Measurements from ENCODE around the gene YOD1.

Gene YOD1

GRCh38 chr1:207020709-207021107 is 30.3 kb downstream of the YOD1 start:
- H3K4me3 ChIP-seq (replicated peaks; ENCODE audit: insufficient read depth, low read length): no peak overlapping the region
- DNase-seq (ENCODE audit: low read depth in 1 of 2, low spot score in 1 of 2): peak in 1 of 2 experiments; percentile 10
- TF ChIP-seq CTCF (IDR thresholded peaks at IDR 0.05; ENCODE audit: insufficient read depth, low read length) (no peak), REST (IDR thresholded peaks at IDR 0.05; ENCODE audit: insufficient replicate concordance, low read depth) (no peak), GABPA (IDR thresholded peaks at IDR 0.05; ENCODE audit: low read depth) (no peak), SPI1 (IDR thresholded peaks at IDR 0.05; ENCODE audit: borderline replicate concordance, low read depth) (no peak; the same call in 1 of the 2 replicates), POLR2AphosphoS5 (IDR thresholded peaks at IDR 0.05; ENCODE audit: low read depth) (no peak)
- H3K27ac ChIP-seq (replicated peaks): no peak overlapping the region
- H3K27me3 ChIP-seq (ENCODE audit: insufficient read depth, poor library complexity, severe bottlenecking): no peaks in the 10 kb centered on the region

GRCh38 chr1:207020065-207020708 is 30.8 kb downstream of the YOD1 start:
- DNase-seq (ENCODE audit: low read depth in 1 of 2, low spot score in 1 of 2): no peak
- TF ChIP-seq REST (IDR thresholded peaks at IDR 0.05; ENCODE audit: insufficient replicate concordance, low read depth) (no peak), GABPA (IDR thresholded peaks at IDR 0.05; ENCODE audit: low read depth) (no peak), SPI1 (IDR thresholded peaks at IDR 0.05; ENCODE audit: borderline replicate concordance, low read depth) (no peak), CTCF (IDR thresholded peaks at IDR 0.05; ENCODE audit: insufficient read depth, low read length) (no peak), POLR2AphosphoS5 (IDR thresholded peaks at IDR 0.05; ENCODE audit: low read depth) (no peak)
- no peaks in the 10 kb centered on the region for H3K27me3 ChIP-seq (ENCODE audit: insufficient read depth, poor library complexity, severe bottlenecking)
- H3K4me3 ChIP-seq (replicated peaks; ENCODE audit: insufficient read depth, low read length): no peak overlapping the region
- H3K27ac ChIP-seq (replicated peaks): no peak overlapping the region

GRCh38 chr1:207019661-207020060 is 31.3 kb downstream of the YOD1 start:
- Histone ChIP-seq H3K27me3 (ENCODE audit: insufficient read depth, poor library complexity, severe bottlenecking) (no peaks in the 10 kb centered on the region), H3K4me3 (replicated peaks; ENCODE audit: insufficient read depth, low read length) (no peak overlapping the region), H3K27ac (replicated peaks) (no peak overlapping the region)
- DNase-seq (ENCODE audit: low read depth in 1 of 2, low spot score in 1 of 2): no peak
- TF ChIP-seq CTCF (IDR thresholded peaks at IDR 0.05; ENCODE audit: insufficient read depth, low read length) (no peak), SPI1 (IDR thresholded peaks at IDR 0.05; ENCODE audit: borderline replicate concordance, low read depth) (no peak), GABPA (IDR thresholded peaks at IDR 0.05; ENCODE audit: low read depth) (no peak), POLR2AphosphoS5 (IDR thresholded peaks at IDR 0.05; ENCODE audit: low read depth) (no peak), REST (IDR thresholded peaks at IDR 0.05; ENCODE audit: insufficient replicate concordance, low read depth) (no peak)
